GM18951 (cell line): Measurements from ENCODE around the gene IPO7.

ENCODE experiments used
- POLR2A ChIP-seq: IDR thresholded peaks from 4 replicates; pipeline ENCODE4 v1.6.1; 2011; ENCODE audit warnings: mild to moderate bottlenecking; ENCODE audit not compliant: insufficient read length, insufficient read depth; ENCODE audit errors: extremely low read depth
- in situ Hi-C: fragments of 300-500 bp; cut with MboI; formaldehyde crosslinking; loops from one replicate; pipeline ENCODE4 v1.12.0; 2022; ENCODE audit warnings: low sequenced_read_pairs, mixed read lengths, inconsistent platforms; ENCODE audit not compliant: unreplicated experiment

Gene IPO7

DNA sequence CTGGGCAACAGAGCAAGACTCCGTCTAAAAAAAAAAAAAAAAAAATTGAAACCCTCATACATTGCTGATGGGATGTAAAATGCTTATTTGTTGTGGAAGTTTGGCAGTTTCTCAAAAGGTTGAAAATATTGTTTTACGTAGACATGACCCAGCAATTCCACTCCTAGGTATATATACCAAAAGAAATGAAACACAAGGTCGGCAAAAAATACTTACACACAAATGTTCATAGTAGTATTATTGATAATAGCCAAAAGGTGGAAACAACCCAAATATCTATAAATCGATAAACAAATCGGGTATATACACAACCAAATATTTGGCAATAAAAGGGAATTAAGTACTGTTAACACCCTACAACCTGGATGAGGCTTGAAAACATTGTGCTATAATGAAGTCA lies 71.3 kb downstream of the IPO7 start:
- TF ChIP-seq POLR2A, result no peak
- in situ Hi-C loops, result no loop called here

DNA sequence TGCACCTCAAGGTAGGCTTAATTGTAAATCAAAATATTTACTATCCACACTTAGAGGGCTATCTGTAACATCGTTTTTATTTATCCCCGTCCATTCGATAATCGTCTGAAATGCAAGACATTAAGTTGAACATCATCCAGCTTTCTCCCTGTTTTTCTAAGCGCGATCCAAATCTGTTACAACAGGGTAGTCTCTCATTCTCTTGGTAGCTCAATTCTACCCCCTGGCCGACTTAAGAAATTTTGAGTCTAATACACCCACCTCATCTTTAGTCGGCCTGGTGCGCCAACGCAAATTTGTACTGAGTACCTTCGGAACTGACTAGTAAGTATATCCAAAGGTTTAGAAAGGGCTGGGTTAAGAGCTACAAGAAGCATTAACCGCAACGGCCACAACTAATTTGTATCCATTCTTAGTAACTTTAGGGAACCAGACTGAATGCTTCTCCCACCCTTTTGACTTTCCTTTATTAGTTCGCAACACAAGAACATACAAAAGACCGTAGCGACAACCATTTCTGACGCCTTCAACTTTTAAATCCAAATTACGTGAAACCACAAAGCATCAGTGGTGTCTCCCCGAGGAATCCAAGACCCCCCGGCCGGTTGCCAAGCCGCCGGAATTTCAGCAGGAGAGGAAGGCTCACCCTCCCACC lies 75.3 kb downstream of the IPO7 start:
- in situ Hi-C loops, result no loop called here
- TF ChIP-seq POLR2A, result no peak

DNA sequence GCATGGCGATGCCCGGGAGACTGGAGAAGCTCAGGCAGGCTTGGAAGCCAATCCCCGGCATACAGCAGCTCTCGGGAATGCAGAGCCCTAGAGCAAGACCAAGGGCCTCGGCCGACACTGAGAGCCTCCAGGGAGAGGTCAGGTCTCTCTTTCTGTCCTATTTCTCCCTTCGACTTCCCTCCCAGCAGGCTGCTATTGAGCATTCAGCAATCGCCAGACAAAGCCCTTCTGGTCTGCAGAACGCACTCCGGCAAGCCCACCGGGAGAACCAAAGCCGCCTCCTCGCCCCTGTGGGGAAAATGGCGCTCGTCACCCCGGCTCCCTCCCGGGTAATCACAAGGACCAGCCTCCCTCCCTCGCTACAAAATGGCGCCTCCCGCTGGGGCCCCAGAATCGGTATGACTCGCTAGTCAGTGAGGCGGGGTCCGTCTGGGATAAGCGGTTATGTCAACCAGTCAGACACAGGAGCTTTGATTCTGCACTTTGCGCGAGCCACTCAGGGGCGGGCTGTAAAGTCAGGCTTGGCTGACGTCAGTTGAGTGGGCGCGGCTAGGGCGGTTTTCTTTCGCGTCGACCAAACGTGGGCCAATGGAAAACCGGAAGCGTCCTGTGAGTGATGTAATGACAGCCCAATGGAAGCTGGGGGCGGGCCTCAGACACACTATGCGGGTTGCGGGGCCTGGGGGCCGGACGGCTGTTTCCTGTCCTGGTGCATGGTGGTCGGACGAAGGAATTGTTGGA lies 76.0 kb downstream of the IPO7 start, which contains the start of gene ZNF143:
TSS of gene ZNF143 (plus strand) at position 691 of the 741 bp plus-strand sequence. CDS start 10,297 bp downstream, outside the sequence.
- in situ Hi-C loops, result no loop called here
- peak; percentile 65 for TF ChIP-seq POLR2A

DNA sequence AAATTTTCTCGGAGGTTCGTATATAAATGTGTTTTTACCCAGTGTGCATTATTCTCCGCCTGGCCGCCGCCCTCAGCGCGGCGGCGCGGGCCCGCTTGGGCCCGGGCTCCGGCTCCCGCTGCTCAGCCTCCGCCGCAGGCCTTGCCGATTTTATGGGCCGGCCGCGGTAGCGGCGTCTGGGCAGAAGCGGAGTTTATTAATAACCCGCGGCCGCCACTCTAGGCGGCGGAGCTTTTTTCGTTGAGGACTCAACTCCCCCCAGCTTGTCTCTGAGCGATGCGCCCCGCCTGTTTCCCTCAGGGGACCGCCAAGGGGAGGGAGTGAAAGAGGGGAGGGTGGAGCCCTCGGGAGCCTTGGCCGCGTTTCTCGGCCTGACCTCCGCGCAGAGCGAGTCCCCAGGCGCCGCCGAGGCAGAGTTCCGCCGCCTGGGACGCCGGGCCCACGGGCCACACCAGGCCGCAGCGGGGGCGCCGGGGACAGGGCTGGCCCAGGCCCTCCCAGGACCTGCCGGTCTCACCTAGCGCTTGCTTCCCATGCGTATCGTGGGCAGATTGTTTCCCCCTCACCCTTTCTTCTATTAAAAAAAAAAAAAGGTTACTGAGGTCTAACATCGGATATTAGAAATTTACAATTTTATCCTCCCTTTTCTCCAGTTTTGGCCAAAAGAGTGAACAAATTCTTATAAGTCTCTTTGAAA lies 76.8 kb downstream of the IPO7 start:
- in situ Hi-C loops, result no loop called here
- peak; percentile 99 for TF ChIP-seq POLR2A

DNA sequence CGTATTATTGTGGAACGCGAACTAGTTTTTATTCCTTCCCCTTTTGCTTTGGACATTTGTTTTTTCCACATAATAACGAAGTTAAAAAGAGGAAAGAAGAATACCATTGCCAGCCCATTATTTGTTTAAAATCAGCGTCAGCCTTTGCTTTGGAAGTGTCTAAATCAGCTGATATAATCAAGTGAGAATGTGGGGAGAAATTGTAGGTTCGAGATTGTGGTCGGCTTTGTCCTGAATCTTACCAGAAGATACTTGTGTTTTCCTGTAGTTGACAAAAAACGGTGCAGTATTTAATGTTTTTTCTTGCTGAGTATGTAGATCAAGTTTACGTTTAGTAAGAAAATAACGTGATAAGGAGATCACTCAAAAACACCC lies 77.3 kb downstream of the IPO7 start:
- no peak for TF ChIP-seq POLR2A
- in situ Hi-C loops, result no loop called here

DNA sequence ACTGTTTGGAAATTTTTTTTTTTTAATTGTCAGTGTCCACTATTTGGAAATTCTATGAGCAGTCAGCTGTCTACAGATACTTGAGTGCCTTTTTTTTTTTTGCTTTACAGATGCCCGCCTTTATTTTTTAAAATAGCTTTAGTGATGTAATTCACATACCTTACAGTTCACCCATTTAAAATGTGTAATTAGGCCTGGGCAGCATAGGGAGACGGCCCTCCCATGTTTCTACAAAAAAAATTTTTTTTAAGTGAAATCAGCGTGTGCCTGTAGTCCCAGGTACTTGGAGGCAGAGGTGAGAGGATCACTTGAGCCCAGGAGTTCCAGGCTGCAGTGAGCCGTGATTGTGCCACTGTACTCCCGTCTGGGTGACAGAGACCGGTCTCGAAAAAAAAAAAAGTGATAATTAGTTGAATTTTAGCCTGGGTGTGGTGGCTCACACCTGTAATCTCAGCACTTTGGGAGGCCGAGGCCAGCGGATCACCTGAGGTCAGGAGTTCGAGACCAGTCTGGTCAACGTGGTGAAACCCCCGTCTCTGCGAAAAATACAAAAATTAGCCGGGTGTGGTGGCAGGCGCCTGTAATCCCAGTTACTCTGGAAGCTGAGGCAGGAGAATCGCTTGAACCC lies 77.8 kb downstream of the IPO7 start:
- TF ChIP-seq POLR2A, result no peak
- in situ Hi-C loops, result no loop called here

DNA sequence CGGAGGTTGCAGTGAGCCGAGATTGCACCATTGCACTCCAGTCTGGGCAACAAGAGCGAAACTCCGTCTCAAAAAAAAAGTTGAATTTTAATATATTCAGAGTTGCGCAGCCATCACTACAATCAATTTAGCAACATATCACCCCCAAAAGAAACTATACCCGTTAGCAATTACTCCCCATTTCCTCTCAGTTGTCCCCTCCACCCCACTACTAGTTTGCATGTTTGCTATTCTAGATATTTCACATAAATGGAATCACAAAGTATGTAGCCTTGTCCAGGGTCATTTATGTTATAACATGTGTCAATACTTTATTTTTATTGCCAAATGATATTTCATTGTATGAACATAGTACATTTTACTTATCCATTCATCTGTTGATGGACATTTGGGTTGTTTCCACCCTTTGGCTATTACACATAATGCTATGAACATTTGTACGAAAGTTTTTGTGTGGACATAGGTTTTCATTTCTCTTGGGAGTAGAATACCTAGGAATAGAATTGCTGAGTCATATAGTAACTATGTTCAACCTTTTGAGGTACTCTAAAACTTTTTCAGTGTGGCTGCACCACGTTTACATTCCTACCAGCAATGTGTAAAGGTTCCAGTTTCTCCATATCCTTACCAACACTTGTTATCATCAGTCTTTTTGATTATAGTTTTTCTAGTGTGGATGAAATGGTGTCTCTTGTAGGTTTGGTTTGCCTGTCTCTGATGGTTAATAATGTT lies 78.5 kb downstream of the IPO7 start:
- no peak for TF ChIP-seq POLR2A
- in situ Hi-C loops, result no loop called here

DNA sequence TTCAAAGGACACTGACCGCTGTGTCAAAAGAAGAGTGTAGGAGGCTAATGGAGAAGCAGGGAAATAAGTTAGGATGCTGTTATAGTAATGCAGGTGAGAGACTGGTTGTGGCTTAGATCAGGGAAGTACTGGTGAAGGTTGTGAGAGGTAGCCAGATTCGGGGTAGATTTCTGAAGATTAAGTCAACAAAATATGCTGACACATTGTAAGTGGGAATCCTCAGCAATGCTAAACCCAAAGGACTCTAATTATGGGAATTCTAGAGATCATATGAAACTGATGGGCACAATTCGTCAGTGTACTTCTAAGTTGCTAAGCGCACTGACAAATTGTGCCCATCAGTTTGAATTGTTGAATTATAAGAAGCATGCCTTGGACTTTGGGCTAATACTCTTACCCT lies 86.3 kb downstream of the IPO7 start:
- in situ Hi-C loops, result no loop called here
- no peak for TF ChIP-seq POLR2A

DNA sequence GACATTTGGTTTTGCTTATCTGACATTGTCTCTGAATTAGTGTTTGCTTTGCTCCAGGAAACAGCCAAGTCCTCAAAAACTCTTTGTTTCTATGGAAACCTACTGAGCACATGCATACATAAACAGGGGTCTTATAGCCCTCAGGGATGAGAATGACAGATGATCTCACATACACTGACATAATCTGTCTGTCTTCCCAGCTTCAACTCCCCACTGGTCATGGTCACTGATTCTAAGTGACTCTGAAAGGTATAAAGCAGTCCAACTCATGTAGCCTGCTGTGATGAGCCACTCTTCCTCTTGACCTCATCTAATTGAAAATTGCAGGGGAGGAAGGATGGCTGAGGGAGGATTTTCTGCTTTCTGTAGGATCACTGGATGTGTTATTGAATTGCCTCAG lies 89.0 kb downstream of the IPO7 start:
- in situ Hi-C loops, result no loop called here
- TF ChIP-seq POLR2A, result no peak

DNA sequence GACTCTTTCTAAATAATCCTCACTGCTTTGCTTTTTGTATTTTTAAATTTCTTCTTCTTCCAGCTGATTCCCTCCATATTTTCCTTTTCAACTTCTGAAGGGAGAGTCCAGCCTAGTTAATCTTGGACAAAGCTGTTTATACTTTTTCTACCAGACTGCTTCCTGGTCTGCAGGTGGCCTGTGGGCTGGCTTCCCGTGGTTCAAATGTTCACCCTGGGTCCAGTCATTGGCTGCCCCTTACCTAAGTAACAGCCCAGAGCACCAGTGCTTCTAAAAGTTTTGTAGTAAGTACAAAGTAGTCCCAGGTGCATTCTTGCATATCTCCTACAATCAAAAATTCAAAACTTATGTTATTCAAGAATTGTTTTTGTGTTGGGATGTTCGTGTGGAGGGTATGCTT lies 95.4 kb downstream of the IPO7 start:
- no peak for TF ChIP-seq POLR2A

DNA sequence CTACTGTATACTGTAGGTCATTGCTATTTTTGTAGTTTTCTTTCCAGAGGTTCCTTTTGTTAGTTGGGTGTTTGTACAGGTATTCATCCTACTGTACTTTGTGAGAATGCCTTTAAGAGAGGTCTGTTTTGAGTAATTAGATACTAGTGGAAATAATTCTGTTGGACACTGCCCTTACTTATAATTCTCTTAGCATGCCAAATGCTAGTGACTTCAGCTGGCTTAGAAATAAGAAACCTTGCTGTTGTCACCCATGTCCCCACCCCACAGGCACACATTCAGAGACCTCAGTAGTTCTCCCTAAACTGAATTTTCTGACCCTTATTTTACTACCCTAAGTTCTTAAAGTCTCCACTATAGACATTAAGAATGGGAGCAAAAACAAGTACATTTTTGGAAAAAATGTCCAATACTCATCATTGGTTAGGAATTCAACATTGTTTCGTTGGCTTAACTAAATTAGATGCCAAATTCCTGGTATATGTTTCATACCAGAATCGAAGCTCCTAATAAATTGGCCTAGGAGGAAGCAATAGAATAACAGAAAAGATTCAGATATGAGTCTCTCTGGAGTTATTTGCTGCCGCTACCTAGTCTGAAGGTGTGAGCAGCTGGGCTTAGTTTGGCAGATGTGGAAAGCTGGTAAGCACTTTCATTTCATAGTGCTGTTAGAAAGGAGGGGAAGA lies 104.8 kb downstream of the IPO7 start:
- TF ChIP-seq POLR2A, result no peak
- in situ Hi-C loops, result no loop called here

More for the DNA sequence above, 95.4 kb downstream of the IPO7 start:
- in situ Hi-C loops, result no loop called here

DNA sequence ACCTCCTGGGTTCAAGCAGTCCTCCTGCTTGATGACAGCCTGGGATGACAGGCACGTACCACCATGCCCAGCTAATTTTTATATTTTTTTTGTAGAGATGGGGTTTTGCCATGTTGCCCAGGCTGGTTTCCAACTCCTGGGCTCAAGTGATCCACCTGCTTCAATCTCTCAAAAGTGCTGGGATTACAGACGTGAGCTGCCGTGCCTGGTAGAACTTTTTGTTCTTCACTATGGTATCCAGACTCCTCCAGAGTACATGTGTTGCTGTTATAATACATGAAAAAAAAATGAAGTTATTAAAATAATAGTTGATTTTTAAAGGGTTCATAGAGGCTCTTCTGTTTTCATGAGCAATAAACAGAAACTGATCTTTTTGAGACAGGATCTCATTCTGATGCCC lies 105.9 kb downstream of the IPO7 start:
- in situ Hi-C loops, result no loop called here

DNA sequence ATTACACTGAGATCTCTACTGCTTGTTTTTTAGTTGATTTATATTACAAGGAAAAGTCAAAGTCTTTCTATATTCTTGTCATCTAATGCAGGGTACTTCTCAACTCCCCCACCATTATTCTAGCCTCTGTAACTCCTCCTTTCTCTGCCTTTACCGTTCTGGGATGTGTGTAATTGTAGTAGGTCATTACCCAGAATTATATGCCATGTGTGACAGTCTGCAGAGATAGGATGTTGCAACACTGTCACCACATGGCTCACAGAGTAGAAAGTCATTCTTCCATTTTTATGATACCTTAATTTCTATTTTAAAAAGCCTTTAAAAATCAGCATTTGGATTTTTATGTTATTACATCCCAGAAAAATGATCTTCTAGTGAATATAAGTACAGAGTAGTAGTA lies 109.0 kb downstream of the IPO7 start:
- no peak for TF ChIP-seq POLR2A
- in situ Hi-C loops, result no loop called here

More for the DNA sequence above, 105.9 kb downstream of the IPO7 start:
- TF ChIP-seq POLR2A, result no peak

DNA sequence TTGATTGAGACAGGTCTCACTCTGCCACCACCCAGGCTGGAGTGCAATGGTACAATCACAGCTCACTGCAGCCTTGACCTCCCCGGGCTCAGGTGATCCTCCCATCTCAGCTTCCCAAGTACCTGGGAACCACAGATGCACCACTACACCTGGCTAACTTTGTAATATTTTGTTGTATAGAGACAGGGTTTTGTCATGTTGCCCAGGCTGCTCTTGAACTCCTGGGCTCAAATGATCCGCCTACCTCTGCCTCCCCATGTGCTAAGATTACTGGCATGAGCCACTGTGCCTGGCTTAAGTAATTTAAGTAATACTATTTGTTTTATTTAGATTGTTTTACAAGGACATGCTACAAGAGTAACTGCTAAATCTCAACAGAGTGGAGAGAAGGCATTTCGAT lies 109.9 kb downstream of the IPO7 start:
- in situ Hi-C loops, result no loop called here
- TF ChIP-seq POLR2A, result no peak
